Epithelial cell of proximal tubule (primary cell): ENCODE measurements around the gene CLEC4A. TPM values are rescaled to one million over a fixed set of nuclear protein-coding genes. Genes with fewer than 3 reads are reported as not detected.
A peak's percentile ranks its signal among the peaks of the same experiment; 100 is the strongest.
"Not testable (repeated sequence)": the region's sequence is repeated elsewhere in the genome, so short reads cannot be mapped to it uniquely, and the experiment has no call there.

Experiments used
- DNase-seq: peaks from one replicate; pipeline ENCODE4 v3.0.0-alpha.2; 2011; ENCODE audit warnings: low read depth
- H3K4me3 ChIP-seq: 2 replicates; pipeline ENCODE4 v1.5.1; 2011; ENCODE audit warnings: low read depth, mild to moderate bottlenecking, low read length
- total RNA-seq: library from RNA; depleted of rRNA; stranded (reverse); fragments of >200 nt; gene quantifications from 2 replicates; pipeline ENCODE4 v1.2.3, GENCODE V29; 2015
- TF ChIP-seq, protein P1 (sequence below): conservative IDR thresholded peaks from 2 replicates; pipeline ENCODE4 v1.5.1; 2012; ENCODE audit warnings: low read depth, mild to moderate bottlenecking, low read length

The CLEC4A gene
- total RNA-seq, 1 donor from 2014 or later, result not detected

DNA sequence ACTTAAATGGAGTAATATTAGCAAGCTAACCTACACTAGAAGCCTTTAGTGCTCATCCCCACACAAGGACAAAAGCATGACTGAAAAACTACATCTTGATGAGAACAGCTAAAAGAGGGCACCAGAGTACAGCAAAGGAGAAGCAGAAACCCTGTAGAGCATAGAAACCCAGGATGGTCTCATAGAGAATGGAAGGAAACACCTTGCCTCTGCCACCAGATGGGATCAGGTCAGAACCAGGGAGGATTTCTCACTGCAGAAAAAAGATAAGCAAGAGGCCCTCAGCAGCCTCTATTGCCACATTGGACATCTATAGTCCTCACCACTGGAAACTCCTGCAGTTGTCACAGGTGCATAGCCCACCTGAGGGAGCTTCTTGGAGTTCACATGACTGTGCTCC lies 19.8 kb downstream of the CLEC4A start:
- no peak overlapping the region for H3K4me3 ChIP-seq
- DNase-seq, result no peak
- TF ChIP-seq, protein P1, sequence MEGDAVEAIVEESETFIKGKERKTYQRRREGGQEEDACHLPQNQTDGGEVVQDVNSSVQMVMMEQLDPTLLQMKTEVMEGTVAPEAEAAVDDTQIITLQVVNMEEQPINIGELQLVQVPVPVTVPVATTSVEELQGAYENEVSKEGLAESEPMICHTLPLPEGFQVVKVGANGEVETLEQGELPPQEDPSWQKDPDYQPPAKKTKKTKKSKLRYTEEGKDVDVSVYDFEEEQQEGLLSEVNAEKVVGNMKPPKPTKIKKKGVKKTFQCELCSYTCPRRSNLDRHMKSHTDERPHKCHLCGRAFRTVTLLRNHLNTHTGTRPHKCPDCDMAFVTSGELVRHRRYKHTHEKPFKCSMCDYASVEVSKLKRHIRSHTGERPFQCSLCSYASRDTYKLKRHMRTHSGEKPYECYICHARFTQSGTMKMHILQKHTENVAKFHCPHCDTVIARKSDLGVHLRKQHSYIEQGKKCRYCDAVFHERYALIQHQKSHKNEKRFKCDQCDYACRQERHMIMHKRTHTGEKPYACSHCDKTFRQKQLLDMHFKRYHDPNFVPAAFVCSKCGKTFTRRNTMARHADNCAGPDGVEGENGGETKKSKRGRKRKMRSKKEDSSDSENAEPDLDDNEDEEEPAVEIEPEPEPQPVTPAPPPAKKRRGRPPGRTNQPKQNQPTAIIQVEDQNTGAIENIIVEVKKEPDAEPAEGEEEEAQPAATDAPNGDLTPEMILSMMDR, result no peak

DNA sequence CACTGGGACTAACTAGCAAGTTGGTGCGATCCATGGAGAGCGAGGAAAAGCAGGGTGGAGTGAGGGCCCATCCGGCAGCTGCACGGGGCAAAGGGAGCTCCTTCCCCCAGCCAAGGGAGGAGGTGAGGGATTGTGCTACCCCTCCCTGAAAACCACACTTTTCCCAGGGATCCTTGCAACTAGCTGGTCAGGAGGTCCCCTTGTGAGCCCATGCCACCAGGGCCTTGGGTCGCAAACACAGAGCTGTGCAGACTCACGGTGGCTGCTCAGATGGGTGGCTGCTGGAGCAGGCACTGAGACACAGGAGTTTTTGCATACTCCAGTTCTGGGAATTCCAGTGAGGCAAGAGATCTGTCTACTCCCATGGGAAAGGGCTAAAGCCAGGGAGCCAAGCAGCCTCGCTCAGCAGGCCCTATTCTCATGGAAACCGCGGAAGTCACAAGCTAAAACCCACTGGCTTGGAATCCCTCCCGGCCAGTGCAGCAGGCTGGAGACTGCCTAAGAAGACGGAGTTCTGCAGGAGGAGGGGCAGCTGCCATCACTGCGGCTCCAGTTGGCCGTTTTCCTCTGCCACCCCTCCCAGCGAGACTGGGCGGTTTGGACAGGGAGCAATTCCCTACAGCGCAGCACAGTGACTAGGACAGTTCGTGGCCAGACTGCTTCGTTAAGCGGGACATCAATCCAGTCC lies 22.5 kb downstream of the CLEC4A start:
- TF ChIP-seq, protein P1, result no peak
- DNase-seq, result peak; percentile 3
- peak overlapping the region; percentile 20 for H3K4me3 ChIP-seq

DNA sequence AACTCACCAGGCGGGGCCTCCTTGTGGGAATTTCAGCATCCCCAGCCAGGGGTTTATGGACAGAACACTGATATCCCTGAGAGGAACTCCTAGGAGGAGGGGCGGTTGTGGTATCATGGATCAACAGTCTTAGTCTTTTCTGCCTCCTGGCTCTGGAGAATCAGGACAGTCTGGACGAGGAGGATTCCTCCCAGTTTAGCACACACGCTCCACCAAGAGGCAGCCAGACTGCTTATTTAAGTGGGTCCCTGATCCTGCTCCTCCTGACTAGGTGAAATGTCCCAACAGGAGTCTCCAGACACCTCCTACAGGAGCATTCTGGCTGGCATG lies 23.0 kb downstream of the CLEC4A start:
- no peak for DNase-seq
- peak overlapping the region; percentile 20 for H3K4me3 ChIP-seq
- TF ChIP-seq, protein P1, result no peak

DNA sequence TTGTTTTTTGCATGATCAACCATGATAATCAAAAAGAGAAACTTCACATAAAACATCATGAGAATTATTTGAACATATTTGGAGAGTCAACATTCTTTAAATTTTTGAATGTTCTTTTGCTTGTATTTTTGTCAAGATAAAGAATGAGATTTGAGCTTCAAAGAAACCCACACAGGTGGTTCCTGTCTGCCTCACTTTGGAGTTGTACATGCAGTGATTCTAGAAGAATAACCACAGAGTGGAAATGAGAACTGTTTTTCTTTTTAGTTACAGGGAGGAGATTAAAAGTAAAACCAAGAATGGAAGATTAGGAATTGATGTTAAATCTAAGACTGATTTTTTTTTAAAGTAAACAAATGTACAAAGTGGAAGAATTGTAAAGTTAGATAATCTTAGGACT lies 31.1 kb downstream of the CLEC4A start:
- TF ChIP-seq, protein P1, result no peak
- no peak overlapping the region for H3K4me3 ChIP-seq
- no peak for DNase-seq

DNA sequence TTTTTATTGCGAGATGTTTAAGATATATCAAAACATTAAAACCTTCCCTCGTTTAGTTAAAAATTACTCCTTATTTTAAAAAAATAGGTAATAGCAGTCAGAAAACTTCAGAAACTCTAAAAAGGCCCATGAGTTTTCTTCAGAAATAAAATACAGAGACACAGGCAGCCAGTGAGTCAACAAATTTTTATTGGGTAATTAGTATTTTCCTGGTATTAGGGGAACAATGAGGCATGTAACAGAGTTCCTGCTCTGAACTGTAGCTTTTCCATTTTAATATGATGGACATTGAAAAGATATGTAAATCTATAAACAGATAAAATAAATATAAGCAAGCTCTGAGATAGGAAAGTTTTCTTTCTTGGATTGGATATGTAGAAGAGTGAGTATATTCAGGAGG lies 33.0 kb downstream of the CLEC4A start:
- no peak overlapping the region for H3K4me3 ChIP-seq
- no peak for DNase-seq
- TF ChIP-seq, protein P1, result no peak

DNA sequence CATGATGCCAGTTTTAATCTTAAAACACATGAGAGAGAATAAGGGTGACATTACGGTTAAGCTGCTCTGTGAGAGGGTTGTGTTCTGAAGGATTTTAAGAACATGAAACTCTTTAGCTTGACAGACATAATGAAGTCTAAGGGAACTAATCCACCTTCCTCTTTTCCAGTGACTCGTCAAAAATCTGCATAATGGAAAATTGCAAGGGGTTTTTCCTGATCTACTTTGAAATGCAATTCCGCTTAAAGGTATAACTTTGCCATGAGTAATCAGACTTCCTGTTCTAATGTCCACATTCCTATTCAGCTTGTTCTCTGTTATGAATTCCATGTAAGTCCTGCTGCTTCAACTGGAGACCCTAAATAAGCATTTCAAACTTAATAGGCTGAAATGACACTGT lies 33.4 kb downstream of the CLEC4A start, which contains the start of gene ZNF705A:
Gene ZNF705A (plus strand): TSS at position 171 of the 400 bp plus-strand sequence. CDS start 15,611 bp downstream, outside the sequence.
- DNase-seq, result peak; percentile 89
- TF ChIP-seq, protein P1, result no peak
- H3K4me3 ChIP-seq, result no peak within 1 kb of the TSS

DNA sequence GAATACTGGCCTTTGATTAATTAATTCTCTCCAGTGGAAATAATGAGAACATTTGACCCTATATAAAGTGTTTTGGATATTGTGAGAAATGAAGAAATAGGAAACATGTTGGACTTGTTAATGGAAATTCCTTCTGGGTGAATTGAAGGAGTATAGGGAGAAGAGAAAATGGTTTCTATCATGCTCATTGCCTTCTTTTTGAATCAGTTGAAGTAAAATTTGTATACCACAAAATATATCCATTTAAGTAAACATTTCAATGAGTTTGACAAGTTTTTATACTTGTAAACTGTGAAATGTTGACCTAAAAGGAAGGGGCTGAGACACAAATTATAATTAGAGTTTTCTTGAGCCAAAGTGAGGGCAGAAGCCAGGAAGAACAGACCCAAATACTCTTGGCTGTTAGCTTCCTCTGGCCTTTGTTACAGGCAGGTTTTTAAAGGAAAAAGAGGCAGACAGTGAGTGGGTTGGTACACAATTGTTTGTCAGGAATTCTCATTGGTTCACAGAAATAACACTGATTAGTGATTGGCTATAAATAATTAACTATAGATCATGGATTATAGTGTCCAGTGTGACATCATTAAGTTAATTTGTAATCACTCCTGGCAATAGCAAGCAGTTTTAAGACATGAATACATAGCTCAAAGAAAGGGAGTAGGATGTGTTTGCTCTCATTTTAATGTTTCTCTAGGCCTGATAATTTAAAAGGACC lies 34.2 kb downstream of the CLEC4A start:
- TF ChIP-seq, protein P1, result no peak
- H3K4me3 ChIP-seq, result no peak overlapping the region
- DNase-seq, result peak; percentile 88

DNA sequence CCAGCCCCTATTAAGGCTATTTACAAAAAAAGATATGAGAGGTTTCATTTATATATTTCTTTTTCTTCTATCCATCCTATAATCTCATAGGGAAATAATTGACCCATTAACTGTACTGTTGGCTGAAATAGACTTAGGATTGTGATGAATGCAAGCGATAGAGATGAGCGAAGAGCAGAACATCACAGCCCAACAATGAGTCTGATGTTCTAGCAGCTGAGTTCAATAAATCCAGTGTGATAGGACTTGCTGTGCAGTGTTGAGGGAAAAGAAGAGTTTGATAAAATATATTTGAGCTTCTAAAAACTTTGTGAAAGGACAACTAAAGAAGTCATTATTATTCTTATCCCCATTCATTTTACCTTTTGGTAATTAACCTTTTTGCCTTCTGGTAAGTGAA lies 49.5 kb downstream of the CLEC4A start:
- H3K4me3 ChIP-seq, result not testable (repeated sequence)

More for the DNA sequence above, 49.5 kb downstream of the CLEC4A start:
- DNase-seq, result not testable (repeated sequence)
